KOPT-K1 (cell line): ENCODE measurements around the gene EMB.
"Not testable (repeated sequence)": the region's sequence is repeated elsewhere in the genome, so short reads cannot be mapped to it uniquely, and the experiment has no call there.

Source experiments
- H3K27ac ChIP-seq: fragments of 200-600 bp; sonication (generic); 2 replicates; pipeline ENCODE4 v1.5.1; 2016; ENCODE audit warnings: antibody characterized with exemption, mild to moderate bottlenecking, low read depth, low read length; ENCODE audit not compliant: poor library complexity, severe bottlenecking
- H3K36me3 ChIP-seq: fragments of 200-600 bp; sonication (generic); 2 replicates; pipeline ENCODE4 v1.5.1; 2017; ENCODE audit warnings: antibody characterized with exemption, mild to moderate bottlenecking, low read length, moderate library complexity; ENCODE audit not compliant: insufficient read depth
- H3K9me3 ChIP-seq: fragments of 200-600 bp; sonication (generic); 2 replicates; pipeline ENCODE4 v1.5.1; 2017; ENCODE audit warnings: antibody characterized with exemption, low read length, mild to moderate bottlenecking; ENCODE audit not compliant: insufficient read depth, poor library complexity, severe bottlenecking

The EMB gene

GRCh38 chr5:50441493-50441955 lies 436 bp upstream of the EMB start:
- H3K36me3 ChIP-seq: no peaks in the 10 kb centered on the region; the same call in 1 of the 2 replicates
- peaks cover under 1% of the 10 kb centered on the region for H3K9me3 ChIP-seq
- peak overlapping the region; percentile 93 for H3K27ac ChIP-seq

- peak overlapping the region; percentile 18 for H3K27ac ChIP-seq
Measured at GRCh38 chr5:50439221-50439620, 1.9 kb downstream of the EMB start.

GRCh38 chr5:50438060-50438459 lies 3.0 kb downstream of the EMB start:
- H3K27ac ChIP-seq, H3K36me3 ChIP-seq, H3K9me3 ChIP-seq: not testable (repeated sequence)

More at GRCh38 chr5:50439221-50439620, 1.9 kb downstream of the EMB start:
- Histone ChIP-seq H3K9me3 (no peaks in the 10 kb centered on the region), H3K36me3 (no peaks in the 10 kb centered on the region; the same call in 1 of the 2 replicates)

- Histone ChIP-seq H3K36me3 (peaks cover 5% of the 10 kb centered on the region; the same call in 1 of the 2 replicates), H3K9me3 (no peaks in the 10 kb centered on the region), H3K27ac (no peak overlapping the region)
Measured at GRCh38 chr5:50435168-50435567, 5.9 kb downstream of the EMB start.

GRCh38 chr5:50431133-50431904 lies 9.8 kb downstream of the EMB start:
- Histone ChIP-seq H3K36me3 (peaks cover 21% of the 10 kb centered on the region), H3K27ac (peak overlapping the region; percentile 39)
- H3K9me3 ChIP-seq: not testable (repeated sequence)

GRCh38 chr5:50423100-50423799 lies 17.8 kb downstream of the EMB start:
- not testable (repeated sequence) for H3K9me3 ChIP-seq, H3K27ac ChIP-seq
- H3K36me3 ChIP-seq: peaks cover 62% of the 10 kb centered on the region

GRCh38 chr5:50421184-50421950 lies 19.7 kb downstream of the EMB start:
- peaks cover 46% of the 10 kb centered on the region for H3K36me3 ChIP-seq
- not testable (repeated sequence) for H3K9me3 ChIP-seq, H3K27ac ChIP-seq

GRCh38 chr5:50420343-50420935 lies 20.6 kb downstream of the EMB start:
- Histone ChIP-seq H3K27ac (no peak overlapping the region), H3K36me3 (peaks cover 37% of the 10 kb centered on the region)

GRCh38 chr5:50419656-50420055 lies 21.4 kb downstream of the EMB start:
- H3K36me3 ChIP-seq: peaks cover 32% of the 10 kb centered on the region
- H3K27ac ChIP-seq, H3K9me3 ChIP-seq: not testable (repeated sequence)

More at GRCh38 chr5:50420343-50420935, 20.6 kb downstream of the EMB start:
- no peaks in the 10 kb centered on the region for H3K9me3 ChIP-seq

GRCh38 chr5:50416637-50417036 lies 24.5 kb downstream of the EMB start:
- Histone ChIP-seq H3K27ac (peak overlapping the region; percentile 50), H3K36me3 (peaks cover 14% of the 10 kb centered on the region)
- H3K9me3 ChIP-seq: not testable (repeated sequence)

- peaks cover 12% of the 10 kb centered on the region for H3K36me3 ChIP-seq
- H3K27ac ChIP-seq: peak overlapping the region; percentile 50
- no peaks in the 10 kb centered on the region for H3K9me3 ChIP-seq
Measured at GRCh38 chr5:50415912-50416311, 25.2 kb downstream of the EMB start.

- H3K9me3 ChIP-seq, H3K27ac ChIP-seq: not testable (repeated sequence)
- peaks cover 27% of the 10 kb centered on the region for H3K36me3 ChIP-seq
Measured at GRCh38 chr5:50410932-50411331, 30.2 kb downstream of the EMB start.

- H3K27ac ChIP-seq: no peak overlapping the region
- peaks cover 48% of the 10 kb centered on the region for H3K36me3 ChIP-seq
- H3K9me3 ChIP-seq: no peaks in the 10 kb centered on the region
Measured at GRCh38 chr5:50406877-50407276, 34.2 kb downstream of the EMB start.

- H3K27ac ChIP-seq: no peak overlapping the region
- H3K36me3 ChIP-seq: peaks cover 73% of the 10 kb centered on the region
- no peaks in the 10 kb centered on the region for H3K9me3 ChIP-seq
Measured at GRCh38 chr5:50401336-50401735, 39.8 kb downstream of the EMB start.
